OCI-LY3 (cell line): Measurements from ENCODE around the gene HMCN1.
"Not testable (repeated sequence)": the region's sequence is repeated elsewhere in the genome, so short reads cannot be mapped to it uniquely, and the experiment has no call there.

Experiments
- H2AFZ ChIP-seq: fragments of 200-600, 300-600 bp; shearing (Covaris generic); 2 replicates; pipeline ENCODE4 v1.6.0; 2014; ENCODE audit warnings: antibody characterized with exemption, low read depth, low read length
- H3K27ac ChIP-seq: fragments of 200-600, 300-600 bp; sonication (generic); 2 replicates; pipeline ENCODE4 v1.5.1; 2014; ENCODE audit warnings: mild to moderate bottlenecking, low read length, moderate library complexity, mixed read lengths
- H3K27me3 ChIP-seq: fragments of 200-600, 300-600 bp; sonication (generic); 2 replicates; pipeline ENCODE4 v1.6.1; 2014; ENCODE audit warnings: low read depth, low read length, mixed read lengths
- H3K36me3 ChIP-seq: fragments of 200-600, 300-600 bp; sonication (generic); replicated peaks from 2 replicates; pipeline ENCODE3; 2014; ENCODE audit warnings: low read depth, low read length, mixed read lengths
- H3K4me1 ChIP-seq: fragments of 300-600, 200-600 bp; sonication (generic); 2 replicates; pipeline ENCODE4 v1.6.1; 2014; ENCODE audit warnings: low read length, mixed read lengths
- H3K4me2 ChIP-seq: fragments of 200-600, 300-600 bp; sonication (generic); 2 replicates; pipeline ENCODE4 v1.6.1; 2014; ENCODE audit warnings: low read length, mixed read lengths
- H3K4me3 ChIP-seq: fragments of 300-600, 200-600 bp; sonication (generic); 2 replicates; pipeline ENCODE4 v1.5.1; 2014; ENCODE audit warnings: antibody characterized with exemption, mild to moderate bottlenecking, low read length, moderate library complexity
- H3K79me2 ChIP-seq: fragments of 300-600, 200-600 bp; shearing (Covaris generic); 2 replicates; pipeline ENCODE4 v1.6.1; 2014; ENCODE audit warnings: mild to moderate bottlenecking, low read length, mixed read lengths
- H3K9ac ChIP-seq: fragments of 300-600, 200-600 bp; shearing (Covaris generic); 2 replicates; pipeline ENCODE4 v1.6.0; 2014; ENCODE audit warnings: mild to moderate bottlenecking, low read length, moderate library complexity
- H3K9me3 ChIP-seq: fragments of 200-600, 300-600 bp; shearing (Covaris generic); 2 replicates; pipeline ENCODE4 v1.6.1; 2014; ENCODE audit warnings: low read length, mixed read lengths; ENCODE audit not compliant: insufficient read depth
- H4K20me1 ChIP-seq: fragments of 200-600, 300-600 bp; sonication (generic); 2 replicates; pipeline ENCODE4 v1.6.1; 2016; ENCODE audit warnings: low read length, mixed read lengths; ENCODE audit not compliant: insufficient read depth
- CTCF ChIP-seq: fragments of 200-600, 300-600 bp; sonication (generic); IDR thresholded peaks from 2 replicates; pipeline ENCODE4 v1.5.1; 2014; ENCODE audit warnings: antibody characterized with exemption, low read length, low read depth
- EZH2phosphoT487 ChIP-seq: fragments of 200-600 bp; shearing (Covaris generic); IDR thresholded peaks from 2 replicates; pipeline ENCODE4 v1.6.1; 2018; ENCODE audit warnings: antibody characterized with exemption, mixed run types, low read depth

Gene HMCN1

DNA sequence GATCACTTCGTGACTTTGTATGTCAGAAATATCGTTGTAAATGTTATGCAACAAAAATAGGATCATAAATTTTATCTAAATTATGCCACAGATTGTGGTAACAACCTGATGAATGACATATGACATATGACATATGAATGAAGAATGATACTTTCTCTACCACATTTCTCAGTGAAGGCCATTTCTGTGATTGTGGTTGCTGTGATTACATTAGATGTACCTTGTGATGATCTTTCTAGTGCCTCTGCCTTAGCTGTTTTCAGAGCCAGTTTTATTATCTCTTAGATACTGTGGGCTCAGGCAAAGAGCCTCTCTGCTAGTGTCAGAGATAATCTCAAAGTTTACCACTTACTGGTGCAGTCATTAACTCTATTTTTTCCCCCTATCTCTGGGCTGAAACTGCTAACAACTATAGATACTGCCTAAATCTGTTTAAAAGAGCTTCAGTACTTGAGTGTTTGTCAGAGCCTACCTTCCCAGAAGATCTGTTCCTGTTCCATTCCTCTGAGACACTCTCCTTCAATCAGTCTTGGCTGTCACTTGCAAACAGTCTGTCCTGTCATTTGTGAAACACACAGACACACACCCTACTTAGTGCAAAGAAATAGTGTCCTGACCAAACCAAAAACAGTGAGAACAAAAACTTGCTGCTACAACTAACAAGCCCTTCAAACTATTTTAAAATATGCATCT lies 55.5 kb downstream of the HMCN1 start:
- no peak overlapping the region for H3K27ac ChIP-seq
- H3K27me3 ChIP-seq = no peaks in the 10 kb centered on the region
- TF ChIP-seq CTCF = no peak
- no peak for TF ChIP-seq EZH2phosphoT487
- no peaks in the 10 kb centered on the region for H3K36me3 ChIP-seq
- no peak overlapping the region for H2AFZ ChIP-seq
- no peaks in the 10 kb centered on the region for H3K9me3 ChIP-seq
- no peaks in the 10 kb centered on the region for H3K79me2 ChIP-seq
- H3K4me2 ChIP-seq = no peak overlapping the region
- H4K20me1 ChIP-seq = no peaks in the 10 kb centered on the region
- H3K4me1 ChIP-seq = no peaks in the 10 kb centered on the region
- no peak overlapping the region for H3K9ac ChIP-seq
- no peak overlapping the region for H3K4me3 ChIP-seq

GRCh38 chr1:185790194-185790735 lies 56.1 kb downstream of the HMCN1 start:
- H2AFZ ChIP-seq = no peak overlapping the region
- H3K4me1 ChIP-seq = no peaks in the 10 kb centered on the region
- H3K36me3 ChIP-seq = no peaks in the 10 kb centered on the region
- H3K27me3 ChIP-seq = no peaks in the 10 kb centered on the region
- no peak for TF ChIP-seq CTCF
- no peak for TF ChIP-seq EZH2phosphoT487
- no peak overlapping the region for H3K9ac ChIP-seq
- H4K20me1 ChIP-seq = no peaks in the 10 kb centered on the region
- no peaks in the 10 kb centered on the region for H3K9me3 ChIP-seq
- H3K4me2 ChIP-seq = no peak overlapping the region
- H3K79me2 ChIP-seq = no peaks in the 10 kb centered on the region
- no peak overlapping the region for H3K27ac ChIP-seq
- H3K4me3 ChIP-seq = no peak overlapping the region

- Histone ChIP-seq H3K27ac (no peak overlapping the region), H3K4me2 (no peak overlapping the region), H3K36me3 (no peaks in the 10 kb centered on the region), H3K27me3 (no peaks in the 10 kb centered on the region), H3K9ac (no peak overlapping the region), H3K79me2 (no peaks in the 10 kb centered on the region), H3K4me3 (no peak overlapping the region), H3K4me1 (no peaks in the 10 kb centered on the region), H3K9me3 (no peaks in the 10 kb centered on the region), H2AFZ (no peak overlapping the region), H4K20me1 (no peaks in the 10 kb centered on the region)
- TF ChIP-seq CTCF (no peak), EZH2phosphoT487 (no peak)
Observed at GRCh38 chr1:185792040-185792439, 57.8 kb downstream of the HMCN1 start.

- H3K27me3 ChIP-seq, H3K79me2 ChIP-seq, H3K4me3 ChIP-seq, H4K20me1 ChIP-seq, H3K4me1 ChIP-seq, H3K27ac ChIP-seq, H3K4me2 ChIP-seq, H2AFZ ChIP-seq, H3K36me3 ChIP-seq, H3K9ac ChIP-seq: not testable (repeated sequence)
- peaks cover 14% of the 10 kb centered on the region; the same call in 1 of the 2 replicates for H3K9me3 ChIP-seq
Observed at GRCh38 chr1:185794495-185794894, 60.3 kb downstream of the HMCN1 start.
